GM18858 (cell line): Measurements from ENCODE around the gene ZNF574.
"Not testable (repeated sequence)": the region's sequence is repeated elsewhere in the genome, so short reads cannot be mapped to it uniquely, and the experiment has no call there.

ENCODE experiments used
- ATAC-seq: cut with Tn5 transposase; IDR thresholded peaks from one replicate; pipeline ENCODE4 v1.9.1; 2021; ENCODE audit not compliant: unreplicated experiment

ZNF574 gene

DNA sequence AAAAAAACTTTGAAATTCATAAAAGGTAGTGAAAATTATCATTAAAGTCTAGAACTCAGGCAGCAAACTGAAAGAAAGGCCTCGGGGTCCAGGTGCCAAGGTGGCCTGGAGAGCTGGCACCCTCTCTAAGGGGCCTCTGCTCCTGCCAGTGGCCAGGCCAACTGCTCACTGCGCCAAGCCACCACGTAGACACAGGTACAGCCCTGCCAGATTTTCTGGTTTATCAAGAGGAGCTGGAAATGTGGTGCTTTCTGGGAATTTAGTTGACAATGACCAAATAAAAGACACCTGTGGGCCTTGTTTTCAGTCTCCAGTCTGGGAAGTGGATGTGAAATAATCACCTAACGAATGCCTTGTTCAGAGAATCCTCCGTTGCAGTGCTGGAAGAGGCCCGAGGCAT, 22.8 kb downstream of the ZNF574 start:
- ATAC-seq: no peak

DNA sequence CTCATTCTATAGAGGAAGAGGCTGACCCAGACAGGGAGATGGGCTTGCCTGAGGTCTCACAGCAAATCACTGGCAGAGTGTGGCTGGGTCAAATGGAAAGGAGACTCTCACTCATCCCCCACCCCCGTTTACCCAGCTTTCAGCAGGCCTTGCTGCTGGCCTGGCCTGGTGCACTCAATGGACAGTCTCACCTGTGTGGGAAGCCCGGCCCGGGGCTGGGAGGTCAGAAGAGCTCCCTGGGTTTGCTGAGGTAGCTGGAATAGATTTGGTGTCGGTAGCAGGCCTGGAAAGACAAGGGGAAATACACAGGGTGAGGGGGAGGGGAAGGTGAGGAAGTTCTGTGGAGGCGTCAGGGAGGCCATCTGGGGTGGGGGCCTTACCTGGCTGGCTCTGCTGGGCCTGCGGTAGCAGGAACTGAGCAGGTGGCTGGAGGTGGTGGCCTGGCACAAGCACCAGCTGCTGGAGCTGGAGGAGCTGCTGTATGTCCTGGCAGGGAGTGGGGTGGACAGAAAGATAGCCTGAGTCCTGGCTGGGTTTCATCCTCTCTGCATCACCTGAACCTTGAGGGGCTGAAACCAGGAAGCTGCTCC, 23.5 kb downstream of the ZNF574 start:
- no peak for ATAC-seq

- not testable (repeated sequence) for ATAC-seq
Measured at GRCh38 chr19:42100241-42100640, 24.3 kb downstream of the ZNF574 start.

GRCh38 chr19:42102877-42103276, 26.9 kb downstream of the ZNF574 start:
- ATAC-seq: no peak

DNA sequence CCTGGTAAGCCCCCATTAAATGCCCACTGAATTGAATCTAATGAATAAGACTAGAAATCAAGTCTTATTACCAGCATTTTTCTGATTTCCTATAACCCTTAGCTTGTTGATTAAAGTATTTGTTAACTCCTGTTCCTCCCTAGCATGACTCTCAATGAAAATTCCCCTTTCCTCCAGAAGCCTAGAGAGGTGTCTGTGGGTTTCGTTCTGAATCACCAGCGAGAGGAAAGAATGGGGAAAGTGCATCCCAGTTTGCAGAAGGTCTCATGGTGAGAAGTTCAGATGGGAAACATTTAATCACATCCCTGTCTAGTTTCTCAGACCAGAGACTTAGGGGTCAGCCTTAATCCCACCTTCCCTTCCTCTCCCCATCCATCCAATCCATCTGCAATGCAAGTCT, 29.4 kb downstream of the ZNF574 start:
- ATAC-seq: no peak

- peak; percentile 46 for ATAC-seq
Measured at GRCh38 chr19:42108527-42109389, 32.8 kb downstream of the ZNF574 start.

GRCh38 chr19:42109896-42110295, 33.9 kb downstream of the ZNF574 start:
- no peak for ATAC-seq

- no peak for ATAC-seq
Measured at GRCh38 chr19:42110658-42111057, 34.7 kb downstream of the ZNF574 start.

- no peak for ATAC-seq
Measured at GRCh38 chr19:42111384-42111783, 35.4 kb downstream of the ZNF574 start.

DNA sequence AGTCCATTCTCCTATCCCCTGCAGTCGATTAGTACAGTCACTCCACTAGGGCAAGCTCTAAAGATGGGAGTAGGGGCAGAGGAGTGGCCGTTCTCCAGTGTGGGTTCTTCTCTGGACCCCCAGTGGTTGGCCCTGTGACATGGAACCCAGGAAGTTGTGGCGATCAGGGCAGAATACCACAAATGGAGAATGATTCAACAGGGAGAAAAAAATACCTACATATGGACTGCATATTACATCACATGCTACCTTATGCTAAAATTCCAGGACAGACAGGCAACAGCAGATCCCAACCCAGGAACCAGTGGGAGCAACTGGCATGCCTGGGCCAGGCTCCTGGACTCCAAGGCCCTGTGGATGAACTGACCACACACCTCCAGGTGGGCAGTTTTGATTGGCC, 35.8 kb downstream of the ZNF574 start:
- ATAC-seq: no peak

GRCh38 chr19:42113641-42114348, 37.8 kb downstream of the ZNF574 start:
- ATAC-seq: peak; percentile 50

DNA sequence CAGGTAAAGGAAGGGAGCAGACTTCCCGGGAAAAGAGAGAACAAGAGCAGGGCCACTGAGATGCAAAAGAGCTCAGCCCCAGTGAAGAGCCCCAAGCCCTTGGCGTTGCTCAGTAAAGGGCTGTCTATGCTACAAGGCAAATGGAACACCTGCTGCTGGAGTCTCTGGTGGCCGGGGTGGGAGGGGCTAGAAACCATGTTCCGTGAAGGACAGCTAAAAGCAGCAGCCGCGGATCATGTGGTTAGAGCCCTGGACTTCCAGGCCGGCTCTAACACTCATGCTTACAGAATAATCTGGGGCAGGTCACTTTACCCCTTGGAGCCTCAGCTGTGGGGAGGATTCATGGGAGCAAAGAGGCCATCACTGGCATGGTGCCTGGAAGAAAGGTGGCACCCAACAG, 38.4 kb downstream of the ZNF574 start:
- no peak for ATAC-seq

DNA sequence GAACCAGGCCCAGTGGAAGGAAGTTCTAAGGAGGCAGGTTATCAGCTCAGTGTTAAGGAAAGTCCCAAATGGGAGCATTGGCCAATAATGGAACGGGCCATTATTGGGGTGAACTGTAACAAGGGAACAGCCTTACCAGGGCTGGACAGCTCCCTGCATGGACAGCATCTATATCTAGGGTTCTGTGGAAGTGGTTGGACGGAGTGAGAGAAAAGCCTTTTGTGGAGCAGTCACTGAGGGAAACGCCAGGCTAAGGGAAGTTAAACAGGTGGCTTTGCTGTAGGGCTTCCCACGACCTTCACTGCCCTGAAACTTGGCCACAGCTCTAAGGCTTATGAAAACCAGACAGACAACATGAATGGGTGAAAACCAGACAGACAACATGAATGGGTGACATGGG, 39.3 kb downstream of the ZNF574 start:
- ATAC-seq: no peak

DNA sequence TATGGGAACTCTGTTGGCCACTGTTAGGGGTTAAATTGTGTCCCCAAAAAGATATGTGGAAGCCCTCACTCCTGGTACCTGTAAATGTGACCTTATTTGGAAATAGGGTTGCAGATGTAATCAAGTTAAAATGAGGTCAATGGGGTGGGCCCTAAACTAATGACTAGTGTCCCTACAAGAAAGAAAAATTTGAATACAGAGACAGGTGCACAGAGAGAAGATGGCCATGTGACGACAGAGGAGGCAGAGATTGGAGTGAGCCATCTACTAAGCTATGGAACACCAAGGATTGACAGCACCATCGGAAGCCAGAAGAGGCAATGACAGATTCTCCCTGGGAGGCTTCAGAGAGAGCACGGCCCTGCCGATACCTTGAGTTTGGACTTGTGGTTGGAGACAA, 39.7 kb downstream of the ZNF574 start:
- ATAC-seq: no peak

GRCh38 chr19:42116308-42117075, 40.5 kb downstream of the ZNF574 start:
- ATAC-seq: no peak

DNA sequence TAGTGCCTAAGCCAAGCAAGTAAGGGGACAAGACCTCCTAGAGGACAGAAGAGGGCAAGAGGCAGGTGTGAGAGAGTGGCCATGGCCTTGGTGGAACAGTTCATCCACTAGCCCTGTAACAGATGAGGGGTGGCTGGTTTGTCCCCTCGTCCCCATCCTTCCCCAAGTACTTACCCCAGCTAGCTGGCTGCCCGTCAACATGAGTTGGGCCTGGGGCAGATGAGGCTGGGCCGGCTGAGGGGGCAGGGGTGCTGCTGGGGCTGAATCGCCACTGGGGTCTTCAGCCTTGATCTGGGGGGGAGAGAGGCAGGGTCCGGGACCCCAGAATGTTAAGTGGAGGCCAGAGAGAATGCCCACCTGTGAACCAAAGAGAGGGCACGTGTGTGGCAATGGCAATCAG, 41.1 kb downstream of the ZNF574 start:
- no peak for ATAC-seq

DNA sequence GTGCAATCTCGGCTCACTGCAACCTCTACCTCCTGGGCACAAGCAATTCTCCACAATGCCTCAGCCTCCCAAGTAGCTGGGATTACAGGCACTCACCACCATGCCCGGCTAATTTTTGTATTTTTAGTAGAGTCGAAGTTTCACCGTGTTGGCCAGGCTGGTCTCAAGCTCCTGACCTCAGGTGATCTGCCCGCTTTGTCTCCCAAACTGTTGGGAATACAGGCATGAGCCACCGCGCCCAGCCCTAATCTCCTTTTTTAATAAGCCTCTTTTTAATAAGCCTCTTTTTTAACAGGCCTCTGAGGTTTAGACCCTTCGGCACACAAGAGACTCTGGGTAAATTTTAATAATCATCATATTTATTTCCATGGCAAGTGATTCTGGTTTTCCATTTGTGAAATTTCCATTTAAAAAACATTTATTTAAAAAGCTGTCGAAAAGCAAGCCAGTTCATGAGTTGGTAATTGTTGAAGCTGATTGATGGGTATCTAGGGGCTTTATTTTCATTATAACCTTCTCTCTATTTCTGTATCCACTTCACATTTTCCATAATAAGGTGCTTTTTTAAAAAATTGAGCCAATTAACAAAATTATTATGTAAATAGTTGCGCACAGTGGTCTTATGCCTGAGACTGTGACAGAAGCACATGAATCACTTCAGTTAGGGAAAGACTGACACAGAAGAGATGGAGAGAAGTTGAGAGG, 44.5 kb downstream of the ZNF574 start:
- no peak for ATAC-seq

GRCh38 chr19:42121036-42121621, 45.2 kb downstream of the ZNF574 start:
- ATAC-seq: no peak

DNA sequence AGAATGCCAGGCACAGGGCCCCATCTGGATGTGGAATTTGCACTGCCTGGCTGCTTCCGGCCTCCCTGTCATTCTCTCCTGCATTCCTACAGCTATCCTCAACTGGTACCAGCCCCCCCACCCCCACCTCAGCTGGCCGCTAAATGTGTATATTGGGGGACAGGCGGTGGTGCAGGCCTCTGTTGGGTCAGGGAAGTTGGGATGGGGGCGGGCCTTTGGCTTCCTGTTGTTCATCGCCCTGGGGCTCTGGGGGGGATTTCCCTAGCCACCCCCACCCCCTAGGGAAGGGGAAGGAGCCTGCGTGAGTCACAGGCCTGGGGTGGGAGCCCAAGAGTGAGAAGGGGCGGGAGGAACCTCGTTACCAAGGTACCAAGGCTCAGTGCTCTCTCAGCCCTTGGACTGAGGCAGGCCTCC, 45.7 kb downstream of the ZNF574 start:
- no peak for ATAC-seq
